Fibroblast of pulmonary artery (primary cell): ENCODE measurements around the gene PHF14.

ENCODE experiments used
- DNase-seq: peaks from one replicate; pipeline ENCODE4 v3.0.0-alpha.2; 2010; ENCODE audit warnings: low read depth
- H3K4me3 ChIP-seq: replicated peaks from 2 replicates; pipeline ENCODE4 v1.5.1; 2011; ENCODE audit warnings: low read depth, mild to moderate bottlenecking, control low read depth, low read length, moderate library complexity
- TF ChIP-seq, protein P1 (sequence below): IDR thresholded peaks from 2 replicates; pipeline ENCODE4 v1.5.1; 2011; ENCODE audit warnings: mild to moderate bottlenecking, control low read depth, low read length, inconsistent platforms; ENCODE audit errors: missing control alignments

PHF14 gene

DNA sequence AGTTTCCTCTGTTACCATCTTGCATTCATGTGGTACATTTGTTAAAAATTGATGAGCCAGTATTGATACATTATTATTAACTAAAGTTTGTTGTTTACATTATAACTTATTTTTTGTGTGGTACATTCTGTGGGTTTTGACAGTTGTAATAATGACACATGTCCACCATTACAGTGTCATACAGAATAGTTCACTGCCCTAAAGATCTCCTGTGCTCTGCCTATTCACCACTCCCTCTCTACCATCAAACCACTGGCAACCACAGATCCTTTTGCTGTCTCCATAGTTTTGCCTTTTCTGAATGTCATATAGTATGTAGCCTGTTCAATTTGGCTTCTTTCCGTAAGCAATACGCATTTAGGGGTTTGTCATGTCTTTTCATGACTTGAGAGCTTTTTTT, 156.9 kb downstream of the PHF14 start:
- H3K4me3 ChIP-seq: no peak overlapping the region
- TF ChIP-seq, protein P1, sequence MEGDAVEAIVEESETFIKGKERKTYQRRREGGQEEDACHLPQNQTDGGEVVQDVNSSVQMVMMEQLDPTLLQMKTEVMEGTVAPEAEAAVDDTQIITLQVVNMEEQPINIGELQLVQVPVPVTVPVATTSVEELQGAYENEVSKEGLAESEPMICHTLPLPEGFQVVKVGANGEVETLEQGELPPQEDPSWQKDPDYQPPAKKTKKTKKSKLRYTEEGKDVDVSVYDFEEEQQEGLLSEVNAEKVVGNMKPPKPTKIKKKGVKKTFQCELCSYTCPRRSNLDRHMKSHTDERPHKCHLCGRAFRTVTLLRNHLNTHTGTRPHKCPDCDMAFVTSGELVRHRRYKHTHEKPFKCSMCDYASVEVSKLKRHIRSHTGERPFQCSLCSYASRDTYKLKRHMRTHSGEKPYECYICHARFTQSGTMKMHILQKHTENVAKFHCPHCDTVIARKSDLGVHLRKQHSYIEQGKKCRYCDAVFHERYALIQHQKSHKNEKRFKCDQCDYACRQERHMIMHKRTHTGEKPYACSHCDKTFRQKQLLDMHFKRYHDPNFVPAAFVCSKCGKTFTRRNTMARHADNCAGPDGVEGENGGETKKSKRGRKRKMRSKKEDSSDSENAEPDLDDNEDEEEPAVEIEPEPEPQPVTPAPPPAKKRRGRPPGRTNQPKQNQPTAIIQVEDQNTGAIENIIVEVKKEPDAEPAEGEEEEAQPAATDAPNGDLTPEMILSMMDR: no peak
- no peak for DNase-seq

DNA sequence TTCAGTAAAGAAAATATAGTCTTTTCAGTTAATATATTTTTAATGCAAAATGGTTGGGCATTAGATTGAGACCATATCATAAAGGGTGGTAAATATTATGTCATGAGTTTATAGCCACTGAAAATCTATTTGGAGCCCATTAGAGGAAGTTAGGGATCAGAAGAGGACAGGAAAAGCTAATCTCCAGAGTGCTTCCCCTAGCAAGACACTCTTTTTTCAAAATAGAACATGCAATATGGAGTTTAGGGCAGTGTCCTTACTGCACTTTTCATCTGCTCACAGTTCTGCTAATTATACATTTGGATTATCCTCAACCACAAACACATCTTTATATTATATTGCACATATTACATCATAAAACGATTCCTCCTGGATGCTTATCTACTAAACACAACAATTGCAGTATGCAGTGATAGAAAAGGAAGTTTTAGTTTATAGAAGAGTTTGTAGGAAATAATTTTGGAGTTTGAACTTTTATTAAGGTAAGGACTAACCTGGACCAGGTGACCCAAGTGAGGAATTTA, 159.8 kb downstream of the PHF14 start:
- no peak for DNase-seq
- H3K4me3 ChIP-seq: no peak overlapping the region
- TF ChIP-seq, protein P1: no peak

DNA sequence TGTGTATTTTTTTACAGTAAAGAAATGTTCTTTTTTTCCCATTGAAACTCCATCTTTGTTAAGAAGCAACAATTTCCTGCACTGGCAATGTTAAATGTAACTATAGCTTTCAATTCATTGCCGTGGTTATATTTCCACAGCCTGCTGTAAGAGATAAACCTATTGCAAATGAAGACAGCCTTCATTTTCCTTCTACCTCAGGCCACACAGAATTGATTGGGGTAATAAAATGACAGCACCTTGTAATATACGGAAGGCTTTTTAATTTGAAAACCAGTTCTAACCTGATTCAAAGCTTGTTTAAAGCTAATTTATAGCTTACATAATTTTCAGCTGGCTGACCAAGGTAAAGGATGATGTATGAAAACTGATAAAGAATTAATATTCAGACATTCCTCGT, 161.9 kb downstream of the PHF14 start:
- H3K4me3 ChIP-seq: no peak overlapping the region
- TF ChIP-seq, protein P1: no peak
- no peak for DNase-seq

DNA sequence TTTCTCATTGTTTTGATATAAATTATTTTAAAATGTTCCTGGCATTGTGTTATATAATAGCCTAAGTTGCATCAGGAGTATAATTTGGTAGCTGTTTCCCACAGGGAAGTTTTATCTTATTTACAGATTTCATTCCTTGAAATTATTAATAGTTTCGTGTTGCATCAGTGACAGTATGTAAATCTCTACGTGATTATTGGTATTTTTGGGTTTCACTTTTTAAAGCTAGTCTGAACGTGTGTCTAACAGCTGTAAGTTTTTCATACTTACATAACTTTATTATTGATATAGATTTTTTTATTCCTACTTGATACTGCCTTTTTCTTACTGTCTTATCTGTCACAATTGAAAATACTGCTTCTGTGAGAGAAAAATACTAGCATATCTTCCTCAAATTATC, 167.9 kb downstream of the PHF14 start:
- no peak for DNase-seq
- TF ChIP-seq, protein P1: no peak

DNA sequence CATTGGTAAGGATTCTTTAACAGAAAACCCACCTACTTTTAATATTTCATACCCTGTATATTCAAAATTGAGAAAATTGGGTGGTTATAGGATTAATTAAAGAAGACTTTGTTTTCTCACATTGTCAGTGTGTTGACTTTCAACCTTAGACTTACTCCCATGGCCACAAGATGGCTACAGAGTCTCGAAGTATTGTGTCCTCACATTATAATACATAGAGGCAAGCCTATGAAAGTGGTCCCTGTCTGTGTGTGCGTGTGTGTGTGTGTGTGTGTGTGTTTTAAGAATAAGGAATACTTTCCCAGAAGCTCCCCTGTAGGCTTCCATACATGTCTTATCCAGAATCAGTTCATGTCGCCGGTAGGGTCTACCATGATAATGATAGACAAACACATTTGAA, 180.0 kb downstream of the PHF14 start:
- TF ChIP-seq, protein P1: no peak
- no peak for DNase-seq
- no peak overlapping the region for H3K4me3 ChIP-seq

More for the DNA sequence above, 167.9 kb downstream of the PHF14 start:
- no peak overlapping the region for H3K4me3 ChIP-seq

DNA sequence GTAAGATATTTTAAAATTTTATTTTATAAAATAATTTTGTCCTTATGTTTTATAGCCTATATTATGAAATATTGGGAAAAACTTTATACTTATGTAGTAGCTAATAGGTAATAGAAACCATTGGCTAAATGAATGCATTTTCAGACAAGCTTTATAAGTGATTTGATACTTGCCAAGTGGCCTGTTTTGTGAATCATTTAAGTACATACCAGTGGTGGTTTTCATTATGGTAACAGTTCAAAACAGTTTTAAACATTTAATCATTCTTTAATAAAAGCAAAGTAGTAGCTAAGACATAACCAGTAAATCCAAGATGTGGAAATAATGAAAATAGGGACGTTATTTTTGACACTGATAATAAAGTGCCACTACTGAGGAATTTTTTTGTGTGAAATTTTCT, 182.2 kb downstream of the PHF14 start:
- no peak overlapping the region for H3K4me3 ChIP-seq
- DNase-seq: no peak
- TF ChIP-seq, protein P1: no peak

DNA sequence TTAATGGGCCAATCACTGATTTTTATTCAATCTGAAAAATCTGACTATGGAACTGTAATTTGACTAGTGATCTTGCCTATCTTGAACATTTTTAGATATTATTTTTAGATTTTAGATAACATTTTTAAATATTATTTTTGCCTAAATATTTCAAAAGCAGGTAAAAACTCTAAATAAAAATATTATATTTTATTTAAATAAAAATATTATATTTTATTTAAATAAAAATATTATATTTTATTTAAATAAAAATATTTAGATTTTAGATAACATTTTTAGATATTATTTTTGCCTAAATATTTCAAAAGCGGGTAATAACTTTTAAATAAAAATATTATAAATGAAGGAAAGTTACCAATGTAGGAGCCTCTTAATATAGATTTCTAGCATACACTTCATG, 187.8 kb downstream of the PHF14 start:
- H3K4me3 ChIP-seq: no peak overlapping the region
- DNase-seq: no peak
- TF ChIP-seq, protein P1: no peak
